ENCODE measurements around the gene MBNL2.

MBNL2 gene

DNA sequence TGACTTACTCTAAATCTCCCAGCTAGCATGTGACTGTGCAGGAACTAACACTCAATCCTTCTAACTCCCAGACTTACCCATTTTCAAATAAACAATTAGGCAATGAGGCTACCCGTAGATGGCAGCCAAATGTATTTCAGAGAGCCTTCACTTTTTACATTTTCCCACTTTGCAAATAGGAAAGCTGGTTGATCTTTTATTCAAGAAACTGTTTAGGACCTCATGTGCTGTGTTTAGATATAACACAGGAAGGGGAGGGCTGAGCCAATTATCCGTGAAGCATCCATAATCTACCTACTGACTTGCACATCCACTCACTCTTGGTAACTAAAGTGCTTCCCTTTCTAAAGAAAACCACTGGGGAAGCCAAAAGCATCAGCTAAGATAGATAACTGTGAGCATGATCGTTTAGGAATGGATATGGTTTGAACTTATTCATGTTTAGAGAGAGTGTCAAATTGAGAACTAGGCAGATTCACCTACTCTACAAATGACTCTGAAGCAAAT, 33.4 kb downstream of the MBNL2 start:
- no peak for DNase-seq

DNA sequence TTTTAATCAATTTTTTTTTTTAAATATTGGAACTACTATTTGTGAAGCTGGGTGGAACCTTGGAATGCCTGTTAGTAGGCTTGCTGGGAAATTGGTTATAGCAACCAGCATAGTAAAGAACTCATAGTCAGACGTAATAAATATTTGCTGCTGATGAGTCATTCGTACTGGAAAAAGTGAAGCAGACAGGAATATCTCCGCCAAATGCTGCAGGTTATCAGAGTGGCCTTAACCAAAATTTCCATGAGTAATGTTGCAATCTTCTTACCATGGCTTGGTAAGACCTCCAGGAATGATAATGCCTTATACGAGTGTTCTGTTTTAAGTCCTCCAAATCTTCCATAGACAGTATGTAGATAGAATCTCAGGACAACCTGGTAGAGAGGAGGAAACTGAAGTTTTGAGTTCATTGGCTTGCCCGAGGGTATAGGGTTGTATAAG, 34.2 kb downstream of the MBNL2 start:
- DNase-seq = peak; percentile 90

DNA sequence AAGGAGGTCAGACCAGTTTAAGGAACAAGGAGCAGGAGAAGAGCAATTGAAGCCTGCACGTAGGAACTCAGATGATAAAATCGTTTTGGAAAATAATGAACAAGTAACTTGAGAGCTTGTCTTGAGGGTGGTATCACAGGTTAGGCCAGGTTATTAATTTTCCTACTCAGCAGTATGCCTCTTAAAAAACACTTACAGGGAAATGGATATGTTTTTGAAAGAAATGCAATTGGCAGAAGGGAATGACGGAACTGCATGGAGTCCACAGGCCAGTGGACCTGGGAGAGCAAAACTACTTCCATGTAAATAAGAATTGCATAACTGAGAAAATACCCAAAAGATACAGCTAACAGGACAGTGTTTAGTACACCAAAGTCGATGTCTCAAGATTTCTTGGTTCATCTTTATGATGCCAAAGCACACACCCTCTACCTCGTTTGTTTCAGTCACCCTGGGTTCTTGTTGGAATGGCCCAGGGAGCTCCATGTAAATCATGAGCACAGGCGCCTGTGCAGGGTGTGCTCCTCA, 35.2 kb downstream of the MBNL2 start:
- no peak for DNase-seq

DNA sequence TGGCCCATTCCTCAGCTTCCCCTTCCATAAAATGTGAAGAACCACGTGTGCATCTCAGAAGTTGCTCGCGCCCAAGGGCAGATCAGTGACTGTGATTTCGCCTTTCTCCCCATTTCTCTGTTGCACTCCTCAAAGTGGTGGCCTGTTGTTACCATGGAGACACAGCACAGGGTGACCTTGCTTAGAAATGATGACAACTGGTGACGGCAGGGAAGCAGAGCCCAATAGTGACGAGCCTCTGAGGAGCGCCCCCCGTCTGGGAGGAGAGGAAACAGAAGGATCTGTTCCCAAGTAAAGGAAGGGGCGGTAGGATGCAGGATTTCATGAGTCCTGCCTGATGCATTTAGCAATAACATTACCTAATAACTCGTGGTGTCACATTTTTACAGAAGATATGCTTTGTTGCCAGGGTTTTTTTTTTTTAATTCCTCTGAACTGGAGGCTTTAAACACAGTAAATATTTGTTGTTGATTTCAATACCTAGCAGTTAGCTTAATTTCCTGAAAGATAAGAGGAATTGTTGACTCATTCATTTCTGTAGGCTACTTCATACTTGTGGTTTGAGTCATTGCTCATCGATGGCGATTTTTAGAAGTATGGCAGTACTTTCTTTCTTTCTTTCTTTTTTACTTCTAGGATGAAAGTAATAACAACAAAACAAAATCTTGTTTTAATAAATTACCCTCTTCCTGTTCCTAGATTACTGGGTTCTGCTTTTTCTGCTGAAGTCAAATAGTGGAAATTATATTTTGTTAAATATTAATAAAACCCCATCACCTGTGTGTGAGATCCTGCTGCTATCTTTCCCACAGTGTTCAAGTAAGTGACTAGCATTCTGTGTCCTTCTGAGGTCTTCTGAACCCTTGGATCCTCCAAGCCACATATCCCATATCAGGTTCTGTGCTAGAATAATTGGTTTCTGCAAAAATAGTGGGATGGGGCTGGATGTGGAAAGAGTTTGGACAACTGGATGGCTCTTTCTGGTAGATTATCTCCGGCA, 36.0 kb downstream of the MBNL2 start:
- DNase-seq = peak; percentile 66

DNA sequence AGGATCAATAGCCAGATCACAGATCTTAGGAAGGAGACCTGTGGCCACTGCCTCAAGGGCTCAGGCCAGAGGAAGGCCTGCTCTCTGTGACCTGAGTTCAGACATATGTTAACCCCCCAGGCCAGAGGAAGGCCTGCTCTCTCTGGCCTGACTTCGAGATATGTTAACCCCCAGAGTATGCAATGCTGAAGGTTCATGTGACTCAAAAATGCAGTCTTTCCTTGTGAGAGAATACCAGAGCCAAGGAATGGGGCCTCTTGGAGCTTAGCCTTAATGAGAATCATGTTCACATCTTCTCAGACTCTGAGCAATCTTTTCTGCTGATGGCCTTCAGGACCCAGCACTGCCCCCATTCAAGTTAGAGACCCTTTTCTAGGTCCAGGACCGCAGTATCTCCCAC, 36.7 kb downstream of the MBNL2 start:
- DNase-seq = no peak

DNA sequence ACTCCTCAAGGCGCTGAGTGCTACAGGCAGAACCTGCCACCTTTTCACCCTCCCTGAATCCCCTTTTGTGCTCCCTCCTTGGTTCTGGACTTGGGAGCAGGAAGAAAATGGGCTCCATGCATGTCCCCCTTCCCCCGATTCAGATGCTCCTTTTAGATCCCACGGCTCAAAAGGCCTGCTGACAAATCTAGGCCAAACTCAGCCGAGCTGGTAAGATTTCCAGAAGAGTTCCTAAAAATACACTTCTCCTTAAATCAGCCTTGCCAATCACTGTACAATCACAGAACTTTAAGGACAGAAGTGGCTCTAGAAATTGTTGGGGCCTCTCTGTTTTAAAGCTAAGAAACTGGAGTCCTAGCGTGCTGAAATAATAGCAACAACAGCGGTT, 37.3 kb downstream of the MBNL2 start:
- DNase-seq = no peak

DNA sequence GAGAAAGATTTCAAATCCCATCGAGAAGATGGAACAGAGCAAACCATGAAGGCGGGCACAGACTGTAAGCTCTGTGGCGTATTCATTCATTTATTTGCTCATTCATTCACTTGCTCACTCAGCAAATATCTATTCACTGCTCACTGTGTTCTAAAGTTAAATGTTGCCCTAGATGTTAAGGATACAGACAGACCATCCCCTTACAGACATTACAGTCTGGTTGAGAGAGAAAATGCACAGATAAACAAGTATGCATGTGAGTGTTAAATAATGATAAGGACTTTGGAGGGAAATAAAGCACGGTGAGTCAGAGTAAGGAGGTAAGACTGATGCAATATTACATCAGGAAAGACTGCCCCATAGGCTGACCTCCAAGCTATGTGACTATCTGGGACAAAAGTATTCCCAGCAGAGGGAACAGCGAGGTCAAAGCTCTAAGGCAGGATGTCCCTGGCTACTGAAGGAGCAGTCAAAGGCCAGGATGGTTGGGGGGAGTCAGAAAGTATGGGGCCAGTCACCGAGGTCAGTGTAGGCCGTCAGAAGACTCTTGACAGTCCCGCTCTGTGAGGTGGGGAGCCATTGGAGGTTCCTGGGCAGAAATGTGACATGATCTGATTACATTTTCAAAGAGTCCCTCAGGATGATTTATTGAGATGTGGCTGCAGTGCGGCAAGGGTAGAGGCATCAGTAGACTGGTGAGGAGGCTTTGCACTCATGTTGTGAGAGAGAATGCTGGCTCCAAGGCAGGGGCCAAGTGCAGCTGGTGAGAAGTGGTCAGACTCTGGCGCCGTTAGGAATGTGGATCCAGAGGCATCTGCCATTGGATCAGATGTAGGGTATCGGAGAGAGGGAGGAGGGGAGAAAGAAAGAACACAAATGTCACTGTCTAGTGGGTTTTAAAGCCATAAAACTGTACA, 37.9 kb downstream of the MBNL2 start:
- no peak for DNase-seq

DNA sequence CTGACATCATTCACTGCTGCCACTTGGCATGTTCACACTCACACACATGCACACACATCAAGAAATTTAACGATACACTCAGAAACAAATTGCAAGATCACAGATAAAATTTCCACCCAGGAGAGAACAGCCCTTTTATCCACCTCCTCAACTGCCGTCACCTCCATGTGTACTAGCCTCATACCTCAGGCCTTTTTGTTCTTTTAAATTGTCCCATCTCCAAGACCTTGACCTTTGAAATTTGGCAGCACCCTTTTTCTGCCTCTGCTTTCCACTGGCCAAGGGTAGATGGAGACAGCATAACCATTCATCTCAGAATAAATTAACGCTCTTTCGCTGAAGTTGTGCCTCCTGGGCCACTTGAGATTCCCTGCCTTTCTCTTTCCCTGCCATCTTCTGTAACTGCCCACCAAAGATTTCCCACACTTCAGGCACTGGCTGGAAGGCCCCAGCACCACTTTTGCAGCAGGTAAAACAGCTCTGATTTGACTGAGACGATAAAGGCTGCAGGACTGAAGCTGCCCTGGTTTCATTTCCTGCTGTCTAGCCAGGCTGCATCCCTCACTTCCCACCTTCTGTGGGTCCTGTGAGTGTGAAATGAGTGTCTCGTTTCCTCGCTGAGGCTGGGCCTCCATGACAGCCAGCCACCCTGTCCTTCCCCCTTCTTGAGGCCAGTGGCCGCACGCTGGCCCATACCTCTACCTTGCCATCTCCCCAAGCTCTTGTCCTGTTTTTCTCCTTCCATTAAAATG, 39.3 kb downstream of the MBNL2 start:
- DNase-seq = no peak

DNA sequence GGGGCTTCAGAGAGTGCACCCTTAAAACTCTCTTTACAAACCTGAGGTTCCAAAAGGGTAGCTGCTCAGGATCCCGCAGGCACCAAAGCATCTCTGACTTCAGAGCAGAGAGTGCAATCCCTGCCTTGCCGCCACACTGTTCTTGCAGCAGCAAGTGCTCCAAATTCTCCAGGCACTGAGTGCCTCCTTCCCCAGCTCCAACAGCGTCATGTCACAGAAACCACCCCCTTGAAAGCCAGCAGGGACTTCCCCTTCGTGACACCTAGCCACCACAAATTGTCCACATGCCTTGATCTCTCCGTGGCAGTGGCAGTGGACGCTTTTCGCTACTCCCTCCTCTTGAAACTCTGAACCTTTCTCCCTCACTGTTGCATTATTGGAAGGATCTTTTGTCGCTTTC, 39.9 kb downstream of the MBNL2 start:
- DNase-seq = no peak

DNA sequence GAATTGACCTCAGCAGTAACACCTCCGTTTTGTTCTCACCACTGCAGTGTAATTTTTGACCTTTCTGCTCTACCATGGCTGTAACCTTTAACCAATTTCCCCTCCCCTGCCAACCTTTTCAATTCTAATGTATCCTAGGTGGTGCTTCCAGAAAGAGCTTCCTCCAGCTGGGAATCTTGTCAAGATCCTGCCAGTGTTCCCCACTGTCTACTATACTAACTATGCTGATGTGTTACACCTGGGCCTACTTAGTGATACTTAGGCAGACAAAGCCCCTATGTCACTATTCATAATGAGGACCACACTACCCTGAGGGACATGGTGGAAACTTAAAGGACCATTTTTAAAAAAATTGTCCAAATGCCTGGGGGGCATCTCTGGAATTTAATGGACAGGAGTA, 41.0 kb downstream of the MBNL2 start:
- no peak for DNase-seq

DNA sequence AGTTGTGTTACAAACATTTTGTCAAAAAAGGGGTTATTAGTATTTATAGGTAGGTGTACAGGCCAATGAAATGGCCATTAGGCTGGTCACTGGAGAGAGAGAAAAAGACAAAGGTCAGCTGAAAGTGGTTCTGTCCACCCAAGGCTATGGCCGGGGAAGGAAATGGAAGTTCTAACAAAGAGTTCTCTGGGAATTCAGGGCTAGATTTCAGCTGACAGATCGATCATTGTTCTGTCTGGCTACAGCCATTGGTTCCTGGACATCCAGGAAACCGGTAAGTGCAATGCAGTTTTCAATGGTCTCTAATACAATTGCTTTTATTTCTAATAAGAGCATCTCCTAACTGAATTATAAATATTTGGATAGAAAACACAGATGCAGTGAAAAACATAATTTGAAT, 42.5 kb downstream of the MBNL2 start:
- no peak for DNase-seq

DNA sequence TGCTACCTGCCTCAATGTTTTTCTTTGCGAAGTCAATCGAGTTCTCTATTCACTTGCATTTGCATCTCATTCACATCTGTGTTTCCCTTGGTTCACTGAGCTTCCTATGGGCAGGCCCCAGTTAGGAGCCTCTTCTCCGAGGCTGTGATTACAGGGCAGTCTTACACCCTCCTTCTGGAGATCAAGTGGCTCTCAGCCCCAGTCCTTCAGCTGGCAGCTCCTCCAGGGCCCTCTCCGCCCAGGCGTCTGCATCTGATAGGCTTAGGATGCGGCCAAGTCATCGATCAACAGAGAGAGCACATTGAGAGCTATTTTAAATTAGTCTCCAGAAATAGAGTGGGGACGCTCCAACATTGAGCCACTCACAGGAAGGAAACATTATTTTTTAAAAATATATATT, 44.2 kb downstream of the MBNL2 start:
- DNase-seq = no peak

DNA sequence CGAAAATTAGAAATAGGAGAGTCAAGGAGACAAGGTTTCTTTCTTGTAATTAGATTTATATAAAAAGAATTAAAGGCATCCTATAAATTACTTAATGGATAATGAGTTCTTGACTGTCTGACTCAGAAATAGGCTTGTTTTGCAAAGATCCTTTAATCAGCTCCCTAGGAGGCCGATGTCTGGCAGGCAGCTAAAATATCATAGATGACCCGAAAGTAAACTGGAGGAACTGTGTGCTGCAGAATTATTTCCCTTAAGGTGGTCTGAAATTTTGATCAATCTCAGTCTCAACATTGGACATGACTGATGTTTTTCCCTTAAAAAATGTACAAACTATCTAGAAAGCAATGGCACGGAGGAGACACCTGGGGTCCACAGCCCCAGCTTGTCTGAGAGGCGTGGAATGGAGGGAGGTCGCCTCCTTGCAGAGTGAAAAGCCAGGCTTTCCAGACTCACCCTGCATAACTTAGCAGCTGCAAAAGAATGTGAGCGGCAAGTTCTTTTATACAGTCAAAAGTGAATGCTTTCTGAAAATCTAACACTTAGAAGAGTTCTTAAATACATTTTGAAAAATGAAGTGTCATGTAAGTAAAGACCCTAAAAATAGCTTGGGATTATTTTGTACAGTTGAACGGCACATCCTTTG, 44.8 kb downstream of the MBNL2 start:
- no peak for DNase-seq

DNA sequence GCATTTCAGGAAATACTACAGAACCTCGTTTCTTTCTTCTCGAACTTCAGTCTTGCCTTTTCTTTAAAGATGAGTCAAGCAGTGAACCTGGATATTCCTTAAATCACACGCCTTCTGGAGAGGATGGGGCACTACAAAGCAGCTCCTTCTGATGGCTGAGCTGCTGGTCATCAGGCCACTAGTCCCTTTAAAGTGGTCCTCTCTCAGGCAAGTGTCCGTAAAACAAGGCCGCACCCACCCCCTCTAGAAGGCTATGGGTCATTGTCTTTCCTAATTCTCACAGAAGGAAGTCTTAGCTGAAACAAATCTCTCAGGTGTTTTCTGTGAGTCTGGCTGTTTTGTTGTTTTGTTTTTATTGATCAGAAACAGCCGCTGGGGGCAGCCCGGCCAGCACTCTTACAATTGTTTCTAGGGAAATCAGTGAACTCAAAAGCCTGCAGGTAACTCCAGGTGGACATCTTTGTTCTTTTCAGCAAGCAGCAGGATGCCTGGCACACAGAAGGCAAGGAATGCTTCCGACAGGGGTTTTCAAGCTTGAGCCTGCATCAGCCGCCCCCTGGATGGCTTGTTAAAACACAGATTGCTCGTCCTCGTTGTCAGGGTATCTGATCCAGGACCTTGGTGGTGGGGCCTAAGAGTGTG, 45.4 kb downstream of the MBNL2 start:
- no peak for DNase-seq

DNA sequence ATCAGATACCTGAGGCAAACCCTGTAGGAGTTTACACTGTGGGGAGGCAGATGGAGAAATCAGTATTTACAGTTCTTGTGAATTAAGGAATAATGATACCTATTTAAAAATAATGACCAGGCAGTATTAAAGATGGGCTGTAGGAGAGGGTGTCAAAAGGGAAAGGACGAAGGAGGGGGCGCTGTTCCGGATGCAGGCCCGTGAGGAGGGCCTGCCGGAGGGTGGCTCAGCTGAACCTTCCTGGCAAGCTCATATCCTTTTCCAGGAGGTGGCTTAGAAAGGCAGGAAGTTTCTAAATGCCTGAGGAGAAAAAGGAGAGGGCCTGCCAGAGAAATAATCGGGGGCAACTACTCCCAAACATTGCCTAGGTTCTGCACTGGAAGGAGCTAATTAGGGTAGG, 46.6 kb downstream of the MBNL2 start:
- no peak for DNase-seq

DNA sequence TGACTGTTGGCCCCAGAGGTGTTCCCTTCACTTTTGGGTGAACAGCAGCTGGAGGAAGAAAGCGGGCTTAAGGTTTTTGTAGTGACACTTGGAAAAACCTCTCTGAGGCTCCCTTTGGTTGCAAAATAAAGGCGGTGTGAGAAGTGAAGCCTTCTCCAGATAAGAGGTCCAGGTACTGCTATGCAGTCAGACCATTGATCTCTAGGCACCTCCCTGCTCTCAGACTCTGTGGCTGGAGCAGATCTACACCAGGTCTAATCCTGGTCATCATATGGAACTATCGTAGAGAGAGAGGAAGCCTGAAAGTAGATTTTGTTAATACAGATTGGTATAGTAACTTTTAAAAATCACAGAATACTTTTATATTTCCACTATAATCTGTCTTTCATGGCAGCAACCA, 47.5 kb downstream of the MBNL2 start:
- no peak for DNase-seq

DNA sequence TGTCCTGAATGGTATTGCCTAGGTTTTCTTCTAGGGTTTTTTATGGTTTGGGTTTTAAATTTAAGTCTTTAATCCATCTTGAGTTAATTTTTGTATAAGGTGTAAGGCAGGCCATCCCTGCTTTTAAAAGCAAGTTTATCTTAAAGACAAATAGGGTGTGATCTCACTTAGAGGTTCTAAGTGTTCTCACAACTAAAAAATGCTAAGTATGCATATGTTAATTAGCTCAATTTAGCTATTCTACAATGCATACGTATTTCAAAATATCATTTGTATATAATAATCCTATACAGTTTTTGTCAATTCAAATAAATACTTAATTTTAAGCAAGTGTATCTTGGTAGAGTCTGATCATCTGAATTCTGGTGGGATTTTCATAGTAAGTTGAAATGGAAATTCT, 50.4 kb downstream of the MBNL2 start:
- no peak for DNase-seq

DNA sequence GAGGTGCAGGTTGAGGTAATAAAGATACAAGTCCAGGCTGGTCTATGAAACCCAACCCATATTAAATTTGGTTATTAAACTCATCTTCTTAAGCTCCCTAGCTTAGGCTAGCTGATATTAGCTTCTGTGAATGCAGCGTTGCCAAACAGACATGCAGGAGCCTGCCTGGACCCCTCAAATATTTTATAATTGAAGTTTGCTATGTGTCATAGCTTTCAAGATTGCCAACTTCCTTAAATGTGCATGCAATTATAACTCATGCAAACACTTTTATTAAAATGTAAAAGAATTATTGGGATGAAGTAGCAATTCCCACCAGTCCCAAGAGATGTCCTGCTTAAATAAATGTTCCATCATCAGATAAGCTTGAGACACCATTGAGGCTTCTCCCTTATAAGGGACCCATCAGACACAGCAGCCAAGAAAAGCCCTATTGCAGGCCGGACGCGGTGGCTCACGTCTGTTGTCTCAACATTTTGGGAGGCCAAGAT, 51.3 kb downstream of the MBNL2 start:
- DNase-seq = no peak

DNA sequence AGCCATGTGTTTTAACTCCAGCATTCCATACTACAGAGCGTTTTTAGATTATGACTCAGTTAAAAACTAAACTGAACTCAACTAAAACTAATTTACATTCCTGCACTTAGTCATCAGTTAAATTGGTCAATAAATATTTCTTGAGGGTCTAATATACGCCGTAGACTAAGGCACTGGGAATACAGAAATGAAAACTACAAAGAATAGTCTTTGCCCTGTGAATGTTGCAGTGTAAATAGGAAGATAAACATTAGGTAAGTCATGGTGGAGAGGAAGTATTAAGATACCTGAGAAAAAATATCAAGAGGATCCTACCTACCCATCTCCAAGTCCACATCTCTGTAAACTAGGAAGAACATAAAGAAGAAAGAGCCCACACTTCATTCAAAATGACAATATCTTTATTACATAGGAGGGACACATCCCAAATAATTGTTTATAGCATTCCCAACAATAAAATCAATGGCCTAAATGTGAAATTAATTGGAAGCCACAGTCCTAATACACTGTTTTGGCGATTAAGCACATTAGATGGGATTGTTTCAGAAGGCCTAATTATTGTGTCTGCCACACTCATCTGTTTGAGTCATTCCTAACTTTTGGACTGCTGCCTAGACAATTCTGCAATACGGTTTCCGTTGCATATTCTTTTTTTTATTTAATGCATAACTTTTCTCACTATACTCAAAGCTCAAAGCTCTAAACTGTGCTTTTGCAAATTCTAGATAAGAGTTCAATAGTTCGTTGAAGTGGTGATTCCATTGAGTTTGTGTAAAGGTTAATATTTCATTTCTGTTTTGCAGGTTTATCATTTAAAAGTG, 52.9 kb downstream of the MBNL2 start:
- DNase-seq = peak; percentile 71

DNA sequence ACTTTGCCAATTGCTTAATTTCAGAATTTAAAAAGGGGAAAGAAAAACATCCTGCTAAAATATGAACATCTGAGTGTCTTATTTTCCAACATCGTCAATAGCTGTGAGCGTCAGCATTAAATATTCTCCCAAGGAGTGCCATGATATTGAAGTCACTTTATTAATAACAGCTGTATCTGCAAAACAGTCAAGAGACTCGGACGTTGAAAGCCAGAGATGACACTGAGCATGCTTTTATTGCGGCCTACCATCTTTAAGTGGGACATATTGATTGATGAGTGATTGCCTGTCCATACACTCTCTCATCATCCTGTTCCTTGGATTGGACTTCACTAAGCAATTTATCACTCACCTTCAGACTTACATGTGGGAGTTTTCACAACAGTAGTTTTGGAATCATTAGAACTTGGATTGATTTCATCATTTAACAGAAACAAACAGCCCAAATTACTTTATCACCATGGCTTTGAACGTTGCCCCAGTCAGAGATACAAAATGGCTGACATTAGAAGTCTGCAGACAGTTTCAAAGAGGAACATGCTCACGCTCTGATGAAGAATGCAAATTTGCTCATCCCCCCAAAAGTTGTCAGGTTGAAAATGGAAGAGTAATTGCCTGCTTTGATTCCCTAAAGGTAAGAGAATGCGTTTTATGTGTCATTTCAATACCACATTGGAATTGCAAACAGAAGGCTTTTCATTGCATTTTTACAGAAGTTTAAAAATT, 53.8 kb downstream of the MBNL2 start:
- DNase-seq = no peak
